Measurements from ENCODE around the gene MARCHF6. TPM values are rescaled to one million over a fixed set of nuclear protein-coding genes. Genes with fewer than 3 reads are reported as not detected.

The MARCHF6 gene
- total and polyA plus RNA-seq, 9 of the 15 experiments (the other 6 are each of a cell fraction or from before 2014, with no cell fraction given) = 74.1 to 456 (median 116) TPM

DNA sequence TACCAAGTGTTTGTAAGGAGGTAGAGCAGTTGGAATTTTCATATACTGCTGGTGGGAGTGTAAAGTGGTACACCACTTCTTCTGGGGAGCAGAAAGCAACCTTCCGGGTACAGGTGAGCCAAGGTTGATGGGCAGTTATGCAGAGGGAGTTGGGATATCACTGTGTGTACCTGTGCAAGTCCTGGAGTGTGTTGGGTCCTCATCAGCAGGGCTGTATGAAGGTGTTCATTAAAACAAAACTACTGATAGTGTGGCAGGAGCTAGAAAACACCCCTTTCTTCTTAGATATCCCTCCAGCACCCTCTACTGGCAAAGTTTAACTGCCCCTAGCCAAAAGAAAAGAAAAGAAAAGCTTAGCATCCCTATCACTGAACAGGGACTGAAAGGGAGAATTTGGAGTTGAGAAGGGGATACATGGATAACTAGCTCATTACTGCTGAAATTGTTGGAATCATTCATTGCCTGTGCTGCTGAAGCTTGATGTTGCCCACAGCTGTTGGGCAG is 10.7 kb downstream of the MARCHF6 start (continued):
- TF ChIP-seq CTCF (IDR thresholded peaks at IDR 0.05 in 2 of 3, conservative IDR thresholded peaks at IDR 0.05 in 1 of 3; ENCODE audit: insufficient read depth in 2 of 3, low read depth in 1 of 3, low read length in 3 of 3) = peak; percentile 68 to 84 (median 78)
- TF ChIP-seq MTA3 (IDR thresholded peaks at IDR 0.05; ENCODE audit: borderline replicate concordance) = peak; percentile 48; the same call in 1 of the 2 replicates
- no peak for TF ChIP-seq MAZ (CRISPR knock-in tag; conservative IDR thresholded peaks at IDR 0.05 in 1 of 2, IDR thresholded peaks at IDR 0.05 in 1 of 2)
- TF ChIP-seq ARNT (IDR thresholded peaks at IDR 0.05) = 0 out of 4 replicates have a peak, but pooled peaks of 1 of the 2 experiments have one; percentile 43
- TF ChIP-seq, protein P1, sequence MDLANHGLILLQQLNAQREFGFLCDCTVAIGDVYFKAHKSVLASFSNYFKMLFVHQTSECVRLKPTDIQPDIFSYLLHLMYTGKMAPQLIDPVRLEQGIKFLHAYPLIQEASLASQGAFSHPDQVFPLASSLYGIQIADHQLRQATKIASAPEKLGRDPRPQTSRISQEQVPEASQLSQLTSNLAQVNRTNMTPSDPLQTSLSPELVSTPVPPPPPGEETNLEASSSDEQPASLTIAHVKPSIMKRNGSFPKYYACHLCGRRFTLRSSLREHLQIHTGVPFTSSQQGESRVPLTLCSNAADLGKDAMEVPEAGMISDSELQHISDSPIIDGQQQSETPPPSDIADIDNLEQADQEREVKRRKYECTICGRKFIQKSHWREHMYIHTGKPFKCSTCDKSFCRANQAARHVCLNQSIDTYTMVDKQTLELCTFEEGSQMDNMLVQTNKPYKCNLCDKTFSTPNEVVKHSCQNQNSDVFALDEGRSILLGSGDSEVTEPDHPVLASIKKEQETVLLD (IDR thresholded peaks at IDR 0.05) = no peak
- TF ChIP-seq PHF21A (IDR thresholded peaks at IDR 0.05; ENCODE audit: borderline replicate concordance, low read depth) = no peak
- TF ChIP-seq ZNF274 (IDR thresholded peaks at IDR 0.05; ENCODE audit: borderline replicate concordance, low read depth, low read length) = no peak
- TF ChIP-seq NR3C1 (CRISPR knock-in tag; IDR thresholded peaks at IDR 0.05) = no peak
- no peak for TF ChIP-seq ZNF830 (CRISPR knock-in tag; IDR thresholded peaks at IDR 0.05)
- no peak for TF ChIP-seq FIP1L1 (IDR thresholded peaks at IDR 0.05; ENCODE audit: low read depth, low read length, poor library complexity, severe bottlenecking)
- TF ChIP-seq ZNF785 (CRISPR knock-in tag; IDR thresholded peaks at IDR 0.05) = no peak
- no peak for TF ChIP-seq NFRKB (IDR thresholded peaks at IDR 0.05; ENCODE audit: low read depth)
- TF ChIP-seq PHB (CRISPR knock-in tag; IDR thresholded peaks at IDR 0.05) = no peak
- TF ChIP-seq ZNF79 (CRISPR knock-in tag; IDR thresholded peaks at IDR 0.05; ENCODE audit: low read depth) = no peak
- no peak for TF ChIP-seq MCM3 (IDR thresholded peaks at IDR 0.05)
- TF ChIP-seq PRDM10 (IDR thresholded peaks at IDR 0.05; ENCODE audit: partially characterized antibody) = peak; percentile 80
- TF ChIP-seq, protein P2, sequence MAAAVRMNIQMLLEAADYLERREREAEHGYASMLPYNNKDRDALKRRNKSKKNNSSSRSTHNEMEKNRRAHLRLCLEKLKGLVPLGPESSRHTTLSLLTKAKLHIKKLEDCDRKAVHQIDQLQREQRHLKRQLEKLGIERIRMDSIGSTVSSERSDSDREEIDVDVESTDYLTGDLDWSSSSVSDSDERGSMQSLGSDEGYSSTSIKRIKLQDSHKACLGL (CRISPR knock-in tag; IDR thresholded peaks at IDR 0.05; ENCODE audit: borderline replicate concordance, poor library complexity, severe bottlenecking) = no peak
- TF ChIP-seq HNRNPK (IDR thresholded peaks at IDR 0.05; ENCODE audit: low read depth, low read length, poor library complexity, severe bottlenecking) = no peak
- no peak for TF ChIP-seq FOXJ3 (CRISPR knock-in tag; IDR thresholded peaks at IDR 0.05)
- TF ChIP-seq RB1 (IDR thresholded peaks at IDR 0.05; ENCODE audit: low read depth) = no peak
- no peak for TF ChIP-seq MCM5 (IDR thresholded peaks at IDR 0.05; ENCODE audit: low read depth)
- no peak for TF ChIP-seq POLR2B (IDR thresholded peaks at IDR 0.05; ENCODE audit: low read depth, partially characterized antibody)
- TF ChIP-seq THRAP3 (IDR thresholded peaks at IDR 0.05; ENCODE audit: borderline replicate concordance) = no peak
